WTC11 (cell line): ENCODE measurements around the gene PDK1. TPM values are rescaled to one million over a fixed set of nuclear protein-coding genes. Genes with fewer than 3 reads are reported as not detected.
A peak's percentile ranks its signal among the peaks of the same experiment; 100 is the strongest.

Experiments used
- ATAC-seq: fragments of 200-7000 bp; cut with Tn5 transposase; 2 replicates; pipeline ENCODE4 v1.10.0; 2021; ENCODE audit warnings: mild to moderate bottlenecking, moderate library complexity
- CTCF ChIA-PET: fragments of 300-600 bp; sonication (Branson Sonifier 250); formaldehyde crosslinking; loops from one replicate; lab custom pipeline; 2021; ENCODE audit warnings: antibody characterized with exemption; lab: Charles Lee
- POLR2A ChIA-PET: fragments of 350-600 bp; sonication (Branson Sonifier 250); formaldehyde crosslinking; loops from one replicate; lab custom pipeline; 2021; ENCODE audit warnings: antibody characterized with exemption; lab: Charles Lee
- DNase-seq: peaks from one replicate; pipeline ENCODE4 v3.0.0; 2021; ENCODE audit warnings: low spot score
- H3K27ac Mint-ChIP-seq: 2 replicates; pipeline ENCODE4 v1.8.0; 2021; ENCODE audit warnings: mixed read lengths
- H3K27me3 Mint-ChIP-seq: 2 replicates; pipeline ENCODE4 v1.8.0; 2021; ENCODE audit warnings: low read depth, mild to moderate bottlenecking, moderate library complexity, mixed read lengths
- H3K36me3 Mint-ChIP-seq: 2 replicates; pipeline ENCODE4 v1.8.0; 2021; ENCODE audit warnings: mixed read lengths
- H3K4me1 Mint-ChIP-seq: 2 replicates; pipeline ENCODE4 v1.8.0; 2022; ENCODE audit warnings: mixed read lengths
- H3K4me3 Mint-ChIP-seq: 2 replicates; pipeline ENCODE4 v1.8.0; 2021; ENCODE audit warnings: mild to moderate bottlenecking, moderate library complexity, mixed read lengths
- H3K9me3 Mint-ChIP-seq: 2 replicates; pipeline ENCODE4 v1.8.0; 2021; ENCODE audit warnings: mixed read lengths
- ATF1 ChIP-seq: sonication (generic); formaldehyde crosslinking; IDR thresholded peaks from 2 replicates; pipeline ENCODE4 v1.8.1; 2023; ENCODE audit warnings: mild to moderate bottlenecking, moderate library complexity, missing genetic modification reagents
- EMX1 ChIP-seq: fragments of 250-450 bp; sonication (Bioruptor Pico); IDR thresholded peaks from 2 replicates; pipeline ENCODE4 v1.8.0; 2021; ENCODE audit warnings: mild to moderate bottlenecking
- FOXJ3 ChIP-seq: sonication (generic); formaldehyde crosslinking; IDR thresholded peaks from 2 replicates; pipeline ENCODE4 v1.9.0; 2021; ENCODE audit warnings: missing genetic modification reagents, mild to moderate bottlenecking, borderline replicate concordance
- FOXK1 ChIP-seq: sonication (generic); formaldehyde crosslinking; IDR thresholded peaks from 2 replicates; pipeline ENCODE4 v1.8.0; 2022; ENCODE audit warnings: mild to moderate bottlenecking, moderate library complexity, missing genetic modification reagents
- HMGA2 ChIP-seq: fragments of 250-450 bp; sonication (Bioruptor Pico); IDR thresholded peaks from 2 replicates; pipeline ENCODE4 v1.4.0; 2021; ENCODE audit warnings: mild to moderate bottlenecking, moderate library complexity
- HMGXB4 ChIP-seq: sonication (generic); formaldehyde crosslinking; IDR thresholded peaks from 2 replicates; pipeline ENCODE4 v1.8.1; 2023; ENCODE audit warnings: mild to moderate bottlenecking, moderate library complexity, missing genetic modification reagents
- JUN ChIP-seq: sonication (generic); formaldehyde crosslinking; IDR thresholded peaks from 2 replicates; pipeline ENCODE4 v1.8.0; 2023; ENCODE audit warnings: mild to moderate bottlenecking, missing genetic modification reagents
- MXD4 ChIP-seq: fragments of 250-450 bp; sonication (Bioruptor Pico); IDR thresholded peaks from 2 replicates; pipeline ENCODE4 v1.8.0; 2021; ENCODE audit warnings: mild to moderate bottlenecking, moderate library complexity, borderline replicate concordance
- MYBL2 ChIP-seq: sonication (generic); formaldehyde crosslinking; IDR thresholded peaks from 2 replicates; pipeline ENCODE4 v1.8.1; 2023; ENCODE audit warnings: mild to moderate bottlenecking, moderate library complexity, missing genetic modification reagents
- PRRX2 ChIP-seq: fragments of 250-450 bp; sonication (Bioruptor Pico); IDR thresholded peaks from 2 replicates; pipeline ENCODE4 v1.8.0; 2021; ENCODE audit warnings: mild to moderate bottlenecking
- SP1 ChIP-seq: sonication (generic); formaldehyde crosslinking; conservative IDR thresholded peaks from 2 replicates; pipeline ENCODE4 v1.8.1; 2022; ENCODE audit warnings: missing genetic modification reagents
- TEAD4 ChIP-seq: sonication (generic); formaldehyde crosslinking; IDR thresholded peaks from 2 replicates; pipeline ENCODE4 v1.8.0; 2022; ENCODE audit warnings: mild to moderate bottlenecking, missing genetic modification reagents
- USF1 ChIP-seq: sonication (generic); formaldehyde crosslinking; IDR thresholded peaks from 2 replicates; pipeline ENCODE4 v1.8.0; 2022; ENCODE audit warnings: mild to moderate bottlenecking, missing genetic modification reagents
- ZNF138 ChIP-seq: sonication (generic); formaldehyde crosslinking; conservative IDR thresholded peaks from 2 replicates; pipeline ENCODE4 v1.8.1; 2022; ENCODE audit warnings: mild to moderate bottlenecking, moderate library complexity, missing genetic modification reagents
- ZNF396 ChIP-seq: fragments of 250-450 bp; sonication (Bioruptor Pico); IDR thresholded peaks from 2 replicates; pipeline ENCODE4 v1.8.0; 2021; ENCODE audit warnings: mild to moderate bottlenecking, moderate library complexity, borderline replicate concordance
- ZNF423 ChIP-seq: fragments of 250-450 bp; sonication (Bioruptor Pico); IDR thresholded peaks from 2 replicates; pipeline ENCODE4 v2.1.2; 2022; ENCODE audit warnings: mild to moderate bottlenecking, moderate library complexity
- total RNA-seq: library from RNA; stranded (reverse); gene quantifications from 3 replicates; pipeline ENCODE4 v1.2.3, GENCODE V29; 2021
- TF ChIP-seq, protein P1 (sequence below): sonication (generic); formaldehyde crosslinking; IDR thresholded peaks from 2 replicates; pipeline ENCODE4 v1.8.1; 2023; ENCODE audit warnings: mild to moderate bottlenecking, missing genetic modification reagents

PDK1 gene
- total RNA-seq, 1 experiment from 2014 or later, result 22.9 TPM

DNA sequence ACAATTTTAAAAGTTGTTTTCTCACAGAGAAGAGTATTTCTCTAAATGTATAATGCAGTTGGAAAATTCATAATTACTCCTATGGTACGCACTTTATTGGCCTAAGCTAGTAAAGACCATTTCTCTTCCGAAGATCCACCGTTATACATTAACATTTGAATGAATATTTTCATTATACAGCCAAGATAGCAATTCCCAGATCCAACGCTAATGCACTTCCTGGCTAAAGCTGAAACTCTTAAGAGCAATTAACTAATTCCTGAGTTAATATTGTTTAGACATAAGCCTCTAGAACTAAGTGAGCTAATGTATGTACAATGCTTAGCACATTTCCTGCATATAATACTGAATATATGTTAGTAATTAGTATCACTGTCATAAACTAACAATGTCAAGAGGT lies 56.2 kb downstream of the PDK1 start:
- peaks cover 5% of the 10 kb centered on the region; the same call in 1 of the 2 replicates for H3K4me1 Mint-ChIP-seq
- H3K9me3 Mint-ChIP-seq, result no peaks in the 10 kb centered on the region
- DNase-seq (no peak), ATAC-seq (no peak)
- CTCF ChIA-PET, result interaction anchor here (0.9 to 3.5 kb wide), 2 partner anchors 62 to 94 kb away, joined by 4 to 51 read pairs; no protein-coding TSS in a partner anchor
- H3K27ac Mint-ChIP-seq, result no peak overlapping the region
- TF ChIP-seq MYBL2 (CRISPR knock-in tag), result no peak
- TF ChIP-seq ZNF423 (CRISPR knock-in tag), result no peak
- TF ChIP-seq EMX1 (CRISPR knock-in tag), result no peak
- POLR2A ChIA-PET, result no interaction called here
- H3K27me3 Mint-ChIP-seq, result no peaks in the 10 kb centered on the region
- H3K36me3 Mint-ChIP-seq, result peaks cover 18% of the 10 kb centered on the region
- H3K4me3 Mint-ChIP-seq, result no peak overlapping the region

- no peaks in the 10 kb centered on the region for H3K27me3 Mint-ChIP-seq
- no peak overlapping the region for H3K4me3 Mint-ChIP-seq
- no peak overlapping the region; the same call in 1 of the 2 replicates for H3K27ac Mint-ChIP-seq
- peaks cover 5% of the 10 kb centered on the region; the same call in 1 of the 2 replicates for H3K4me1 Mint-ChIP-seq
- TF ChIP-seq USF1 (CRISPR knock-in tag) (no peak), FOXK1 (CRISPR knock-in tag) (no peak), FOXJ3 (CRISPR knock-in tag) (no peak), ZNF138 (CRISPR knock-in tag) (no peak), SP1 (no peak), TEAD4 (CRISPR knock-in tag) (no peak), JUN (CRISPR knock-in tag) (no peak), ZNF396 (CRISPR knock-in tag) (no peak)
- TF ChIP-seq, protein P1, sequence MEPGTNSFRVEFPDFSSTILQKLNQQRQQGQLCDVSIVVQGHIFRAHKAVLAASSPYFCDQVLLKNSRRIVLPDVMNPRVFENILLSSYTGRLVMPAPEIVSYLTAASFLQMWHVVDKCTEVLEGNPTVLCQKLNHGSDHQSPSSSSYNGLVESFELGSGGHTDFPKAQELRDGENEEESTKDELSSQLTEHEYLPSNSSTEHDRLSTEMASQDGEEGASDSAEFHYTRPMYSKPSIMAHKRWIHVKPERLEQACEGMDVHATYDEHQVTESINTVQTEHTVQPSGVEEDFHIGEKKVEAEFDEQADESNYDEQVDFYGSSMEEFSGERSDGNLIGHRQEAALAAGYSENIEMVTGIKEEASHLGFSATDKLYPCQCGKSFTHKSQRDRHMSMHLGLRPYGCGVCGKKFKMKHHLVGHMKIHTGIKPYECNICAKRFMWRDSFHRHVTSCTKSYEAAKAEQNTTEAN, result no peak
- DNase-seq, result no peak
- CTCF ChIA-PET, result interaction anchor here (0.7 to 3.5 kb wide), 7 partner anchors 19 to 415 kb away, joined by 3 to 51 read pairs (median 3); no protein-coding TSS in a partner anchor
- peak; percentile 90 for ATAC-seq
- peaks cover 18% of the 10 kb centered on the region for H3K36me3 Mint-ChIP-seq
- POLR2A ChIA-PET, result interaction anchor here (0.5 kb wide), 1 partner anchor 30 kb away, joined by 8 read pairs; no protein-coding TSS in a partner anchor
- no peaks in the 10 kb centered on the region for H3K9me3 Mint-ChIP-seq
These were observed 57.1 kb downstream of the PDK1 start for GRCh38 chr2:172613040-172613439.

- DNase-seq (no peak), ATAC-seq (peak; percentile 72)
- Mint-ChIP-seq H3K27ac (no peak overlapping the region), H3K4me1 (peaks cover 5% of the 10 kb centered on the region; the same call in 1 of the 2 replicates), H3K4me3 (no peak overlapping the region), H3K9me3 (no peaks in the 10 kb centered on the region), H3K27me3 (no peaks in the 10 kb centered on the region), H3K36me3 (peaks cover 18% of the 10 kb centered on the region)
- ChIA-PET POLR2A (interaction anchor here (0.5 kb wide), 1 partner anchor 31 kb away, joined by 8 read pairs; no protein-coding TSS in a partner anchor), CTCF (interaction anchor here (1.1 to 3.5 kb wide), 4 partner anchors 51 to 415 kb away, joined by 3 to 51 read pairs (median 3); no protein-coding TSS in a partner anchor)
- no peak for TF ChIP-seq HMGXB4 (CRISPR knock-in tag)
- TF ChIP-seq HMGA2 (CRISPR knock-in tag), result no peak
- no peak for TF ChIP-seq PRRX2 (CRISPR knock-in tag)
- TF ChIP-seq ATF1 (CRISPR knock-in tag), result no peak
- no peak for TF ChIP-seq USF1 (CRISPR knock-in tag)
- no peak for TF ChIP-seq MXD4 (CRISPR knock-in tag)
These were observed 57.8 kb downstream of the PDK1 start for GRCh38 chr2:172613615-172614231.
